ENCODE results near the gene AGPS. TPM values are rescaled to one million over a fixed set of nuclear protein-coding genes. Genes with fewer than 3 reads are reported as not detected.
"Not testable (repeated sequence)": the region's sequence is repeated elsewhere in the genome, so short reads cannot be mapped to it uniquely, and the experiment has no call there.

AGPS gene
- total RNA-seq, 1 experiment from 2014 or later, result 54.0 TPM

DNA sequence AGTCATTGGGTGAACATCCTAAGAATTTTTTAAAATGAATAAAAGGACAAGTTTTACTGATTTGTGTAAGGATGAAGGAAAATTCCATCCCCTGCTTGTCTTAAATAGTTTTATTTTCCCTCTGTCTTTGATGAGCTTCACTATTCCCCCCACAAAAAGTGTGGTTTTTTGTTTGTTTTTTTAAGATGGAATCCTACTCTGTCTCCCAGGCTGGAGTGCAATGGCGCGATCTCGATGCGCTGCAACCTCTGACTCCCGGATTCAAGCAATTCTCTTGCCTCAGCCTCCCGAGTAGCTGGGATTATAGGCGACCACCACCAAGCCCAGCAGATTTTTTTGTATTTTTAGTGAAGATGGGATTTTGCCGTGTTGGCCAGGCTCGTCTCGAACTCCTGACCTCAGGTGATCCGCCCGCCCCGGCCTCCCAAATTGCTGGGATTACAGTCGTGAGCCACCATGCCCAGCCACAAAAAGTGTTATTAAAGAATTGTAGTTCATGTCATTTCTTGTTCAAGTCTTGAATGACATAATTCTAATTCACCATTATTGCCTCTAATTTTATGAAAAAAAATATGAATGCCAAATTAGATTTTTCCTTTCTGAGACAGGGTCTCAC, 91.7 kb downstream of the AGPS start:
- DNase-seq, result no peak
- Histone ChIP-seq H3K4me3 (ENCODE audit: low read length) (no peak overlapping the region), H4K20me1 (ENCODE audit: insufficient read depth, low read depth, low read length) (no peaks in the 10 kb centered on the region)

DNA sequence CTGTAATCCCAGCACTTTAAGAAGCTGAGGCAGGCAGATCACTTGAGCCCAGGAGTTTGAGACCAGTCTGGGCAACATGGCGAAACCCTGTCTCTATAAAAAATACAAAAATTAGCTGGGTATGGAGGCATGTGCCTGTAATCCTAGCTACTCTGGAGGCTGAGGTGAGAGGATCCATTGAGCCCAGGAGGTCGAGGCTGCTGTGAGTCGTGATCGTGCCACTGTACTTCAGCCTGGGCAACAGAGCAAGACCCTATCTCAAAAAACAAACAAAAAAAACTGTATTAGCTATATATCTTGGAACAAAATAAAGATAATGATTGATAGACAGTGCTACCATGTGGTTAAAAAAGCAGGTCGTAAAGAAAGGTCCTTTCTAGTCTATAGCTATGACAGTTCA, 93.1 kb downstream of the AGPS start:
- not testable (repeated sequence) for DNase-seq; H3K36me3 ChIP-seq (ENCODE audit: insufficient read depth, low read length); H3K4me2 ChIP-seq (ENCODE audit: low read depth, low read length, poor library complexity, severe bottlenecking); H3K9me2 ChIP-seq (replicated peaks; ENCODE audit: insufficient read depth, low read length); H3K9ac ChIP-seq (ENCODE audit: low read length); H3K4me3 ChIP-seq (ENCODE audit: low read length); H3K27ac ChIP-seq (ENCODE audit: low read length); H3K79me2 ChIP-seq (ENCODE audit: low read length); H3K4me1 ChIP-seq (ENCODE audit: low read length); H4K20me1 ChIP-seq (ENCODE audit: insufficient read depth, low read depth, low read length); H2AFZ ChIP-seq (ENCODE audit: low read length); H3K27me3 ChIP-seq (ENCODE audit: low read length); H3K9me3 ChIP-seq (ENCODE audit: low read length)

More for the DNA sequence above, 91.7 kb downstream of the AGPS start:
- no peaks in the 10 kb centered on the region for H3K27me3 ChIP-seq (ENCODE audit: low read length)
- no peaks in the 10 kb centered on the region for H3K9me2 ChIP-seq (replicated peaks; ENCODE audit: insufficient read depth, low read length)
- no peaks in the 10 kb centered on the region for H3K4me1 ChIP-seq (ENCODE audit: low read length)
- H3K36me3 ChIP-seq (ENCODE audit: insufficient read depth, low read length), result peaks cover 9% of the 10 kb centered on the region
- no peak overlapping the region for H2AFZ ChIP-seq (ENCODE audit: low read length)
- H3K9ac ChIP-seq (ENCODE audit: low read length), result no peak overlapping the region
- H3K9me3 ChIP-seq (ENCODE audit: low read length), result no peaks in the 10 kb centered on the region
- peaks cover 3% of the 10 kb centered on the region for H3K79me2 ChIP-seq (ENCODE audit: low read length)
- H3K27ac ChIP-seq (ENCODE audit: low read length), result no peak overlapping the region
- no peak overlapping the region for H3K4me2 ChIP-seq (ENCODE audit: low read depth, low read length, poor library complexity, severe bottlenecking)

DNA sequence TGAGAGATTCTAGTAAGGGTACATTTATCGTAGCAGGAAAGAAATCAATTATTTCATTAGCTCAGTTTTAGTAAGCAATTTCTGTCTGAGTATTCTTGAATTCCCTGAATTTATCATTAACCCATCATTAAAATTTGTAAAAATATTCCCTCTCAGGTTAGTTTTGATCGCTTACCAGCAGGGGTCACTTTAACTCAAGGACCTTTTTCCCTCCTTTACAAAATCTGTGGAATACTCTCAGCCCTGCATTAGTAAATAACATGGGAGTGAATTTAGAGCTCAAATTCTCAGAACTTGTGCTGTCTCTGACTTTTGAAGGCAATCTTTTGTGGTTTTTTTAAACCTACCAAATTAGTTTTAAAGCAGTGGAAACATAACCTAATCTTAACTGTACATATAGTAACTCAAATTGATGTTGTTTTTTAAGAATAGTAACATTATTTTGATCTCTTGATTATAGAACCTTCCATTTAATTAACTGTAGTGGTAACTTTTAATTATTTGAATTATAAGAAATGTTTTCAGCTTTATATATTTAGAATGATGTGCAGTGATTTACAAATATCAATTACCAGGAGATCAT, 97.2 kb downstream of the AGPS start:
- Histone ChIP-seq H2AFZ (ENCODE audit: low read length) (no peak overlapping the region), H3K4me3 (ENCODE audit: low read length) (no peak overlapping the region), H3K9me3 (ENCODE audit: low read length) (no peaks in the 10 kb centered on the region), H3K27ac (ENCODE audit: low read length) (no peak overlapping the region), H3K36me3 (ENCODE audit: insufficient read depth, low read length) (peaks cover 4% of the 10 kb centered on the region; the same call in 1 of the 2 replicates), H3K4me1 (ENCODE audit: low read length) (no peaks in the 10 kb centered on the region), H3K9ac (ENCODE audit: low read length) (no peak overlapping the region), H3K27me3 (ENCODE audit: low read length) (no peaks in the 10 kb centered on the region), H3K9me2 (replicated peaks; ENCODE audit: insufficient read depth, low read length) (no peaks in the 10 kb centered on the region), H3K4me2 (ENCODE audit: low read depth, low read length, poor library complexity, severe bottlenecking) (no peak overlapping the region), H3K79me2 (ENCODE audit: low read length) (peaks cover 11% of the 10 kb centered on the region; the same call in 1 of the 2 replicates), H4K20me1 (ENCODE audit: insufficient read depth, low read depth, low read length) (no peaks in the 10 kb centered on the region)
- DNase-seq, result peak; percentile 46

DNA sequence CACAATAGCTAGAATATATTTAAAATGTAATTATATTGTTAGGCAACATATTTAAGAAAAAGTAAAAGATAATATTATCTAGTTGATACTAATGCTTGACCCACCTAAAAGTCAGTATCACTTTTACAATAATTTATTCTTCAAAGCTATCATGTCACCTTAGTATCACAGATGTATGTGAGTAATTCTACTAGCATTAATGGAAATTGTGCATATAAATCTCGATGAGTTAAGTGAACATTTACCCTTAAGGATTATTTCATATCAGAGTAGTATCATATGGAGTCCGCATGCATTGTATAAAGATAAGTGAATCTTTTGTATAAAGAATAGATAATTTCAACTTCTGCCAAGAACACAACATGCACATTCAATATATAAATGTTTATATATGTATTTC, 103.4 kb downstream of the AGPS start:
- Histone ChIP-seq H3K4me1 (ENCODE audit: low read length) (no peaks in the 10 kb centered on the region), H3K79me2 (ENCODE audit: low read length) (peaks cover 25% of the 10 kb centered on the region), H3K4me2 (ENCODE audit: low read depth, low read length, poor library complexity, severe bottlenecking) (no peak overlapping the region), H3K9me3 (ENCODE audit: low read length) (no peaks in the 10 kb centered on the region), H3K9me2 (replicated peaks; ENCODE audit: insufficient read depth, low read length) (no peaks in the 10 kb centered on the region), H3K27ac (ENCODE audit: low read length) (no peak overlapping the region), H3K4me3 (ENCODE audit: low read length) (no peak overlapping the region), H3K27me3 (ENCODE audit: low read length) (no peaks in the 10 kb centered on the region), H2AFZ (ENCODE audit: low read length) (no peak overlapping the region), H3K36me3 (ENCODE audit: insufficient read depth, low read length) (peaks cover 10% of the 10 kb centered on the region; the same call in 1 of the 2 replicates), H4K20me1 (ENCODE audit: insufficient read depth, low read depth, low read length) (no peaks in the 10 kb centered on the region), H3K9ac (ENCODE audit: low read length) (no peak overlapping the region)
- no peak for DNase-seq

DNA sequence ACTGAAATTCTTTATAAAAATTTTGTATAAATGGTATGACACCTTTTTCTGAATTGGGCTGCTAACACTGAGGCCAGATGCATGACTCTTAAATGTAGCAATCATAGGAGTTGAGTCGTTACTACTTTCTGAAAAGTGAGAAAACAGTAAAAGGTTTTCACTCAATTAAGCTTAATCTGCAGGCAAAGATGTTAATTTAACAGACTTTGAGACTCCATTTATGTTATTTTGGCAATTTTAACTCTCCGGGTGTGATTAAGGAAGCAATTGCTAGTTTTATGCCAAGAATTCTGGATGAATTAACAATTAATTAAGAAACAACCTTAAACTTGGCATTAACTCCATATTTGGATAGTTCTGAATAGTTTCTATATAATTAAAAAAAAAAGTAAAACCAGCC, 104.3 kb downstream of the AGPS start:
- Histone ChIP-seq H4K20me1 (ENCODE audit: insufficient read depth, low read depth, low read length) (no peaks in the 10 kb centered on the region), H3K79me2 (ENCODE audit: low read length) (peaks cover 29% of the 10 kb centered on the region), H3K4me3 (ENCODE audit: low read length) (no peak overlapping the region), H3K27me3 (ENCODE audit: low read length) (no peaks in the 10 kb centered on the region), H3K4me2 (ENCODE audit: low read depth, low read length, poor library complexity, severe bottlenecking) (no peak overlapping the region), H3K9ac (ENCODE audit: low read length) (no peak overlapping the region), H3K9me2 (replicated peaks; ENCODE audit: insufficient read depth, low read length) (no peaks in the 10 kb centered on the region), H2AFZ (ENCODE audit: low read length) (no peak overlapping the region), H3K27ac (ENCODE audit: low read length) (no peak overlapping the region), H3K9me3 (ENCODE audit: low read length) (no peaks in the 10 kb centered on the region), H3K36me3 (ENCODE audit: insufficient read depth, low read length) (peaks cover 10% of the 10 kb centered on the region; the same call in 1 of the 2 replicates), H3K4me1 (ENCODE audit: low read length) (no peaks in the 10 kb centered on the region)
- no peak for DNase-seq

DNA sequence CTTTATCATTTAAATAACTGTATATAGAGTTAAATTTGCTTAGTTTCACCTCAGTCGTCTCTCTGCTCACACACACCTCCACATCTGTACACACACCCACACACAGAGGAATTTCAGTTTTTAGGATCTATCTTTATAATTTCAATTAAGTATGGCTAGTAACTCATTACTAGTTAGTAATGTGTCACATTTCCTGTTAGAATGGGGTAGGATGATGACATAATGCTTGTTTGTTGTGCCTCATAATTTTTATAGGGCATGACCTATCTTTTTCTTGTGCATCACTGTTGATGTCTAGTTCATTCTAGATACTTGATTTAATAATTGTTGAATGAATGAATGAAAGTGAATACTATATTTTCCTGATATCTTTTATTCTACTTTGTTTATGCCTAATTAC, 108.6 kb downstream of the AGPS start:
- Histone ChIP-seq H3K79me2 (ENCODE audit: low read length) (peaks cover 35% of the 10 kb centered on the region), H3K9me2 (replicated peaks; ENCODE audit: insufficient read depth, low read length) (no peaks in the 10 kb centered on the region), H3K4me3 (ENCODE audit: low read length) (no peak overlapping the region), H3K27ac (ENCODE audit: low read length) (no peak overlapping the region), H3K36me3 (ENCODE audit: insufficient read depth, low read length) (peaks cover 5% of the 10 kb centered on the region; the same call in 1 of the 2 replicates), H3K9me3 (ENCODE audit: low read length) (no peaks in the 10 kb centered on the region), H3K27me3 (ENCODE audit: low read length) (no peaks in the 10 kb centered on the region), H3K9ac (ENCODE audit: low read length) (no peak overlapping the region), H2AFZ (ENCODE audit: low read length) (no peak overlapping the region), H4K20me1 (ENCODE audit: insufficient read depth, low read depth, low read length) (no peaks in the 10 kb centered on the region), H3K4me1 (ENCODE audit: low read length) (no peaks in the 10 kb centered on the region), H3K4me2 (ENCODE audit: low read depth, low read length, poor library complexity, severe bottlenecking) (no peak overlapping the region)
- no peak for DNase-seq

DNA sequence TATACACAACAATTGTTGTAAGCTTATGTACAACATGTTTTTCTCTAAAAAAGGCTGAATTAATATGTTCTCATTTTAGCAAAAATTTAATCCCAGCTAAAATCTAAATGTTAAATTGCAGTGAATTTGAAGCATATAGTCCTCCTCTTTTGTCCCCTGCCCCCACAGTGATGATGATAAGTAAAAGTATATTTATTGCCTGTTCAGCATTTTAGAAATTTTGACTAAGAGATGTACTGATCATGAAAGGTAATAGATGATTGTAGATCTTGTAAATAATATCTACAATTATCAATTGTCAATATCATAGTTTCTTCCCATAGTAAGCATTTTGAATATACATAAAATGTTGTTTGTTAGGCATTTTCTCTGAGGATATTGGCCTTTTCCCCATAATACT, 113.9 kb downstream of the AGPS start:
- Histone ChIP-seq H3K4me2 (ENCODE audit: low read depth, low read length, poor library complexity, severe bottlenecking) (no peak overlapping the region), H3K4me3 (ENCODE audit: low read length) (no peak overlapping the region), H3K27ac (ENCODE audit: low read length) (no peak overlapping the region), H3K9me3 (ENCODE audit: low read length) (no peaks in the 10 kb centered on the region), H4K20me1 (ENCODE audit: insufficient read depth, low read depth, low read length) (no peaks in the 10 kb centered on the region), H3K79me2 (ENCODE audit: low read length) (peaks cover 23% of the 10 kb centered on the region; the same call in 1 of the 2 replicates), H2AFZ (ENCODE audit: low read length) (no peak overlapping the region), H3K9ac (ENCODE audit: low read length) (no peak overlapping the region), H3K9me2 (replicated peaks; ENCODE audit: insufficient read depth, low read length) (no peaks in the 10 kb centered on the region), H3K27me3 (ENCODE audit: low read length) (no peaks in the 10 kb centered on the region), H3K36me3 (ENCODE audit: insufficient read depth, low read length) (peaks cover 6% of the 10 kb centered on the region; the same call in 1 of the 2 replicates), H3K4me1 (ENCODE audit: low read length) (no peaks in the 10 kb centered on the region)
- DNase-seq, result no peak

DNA sequence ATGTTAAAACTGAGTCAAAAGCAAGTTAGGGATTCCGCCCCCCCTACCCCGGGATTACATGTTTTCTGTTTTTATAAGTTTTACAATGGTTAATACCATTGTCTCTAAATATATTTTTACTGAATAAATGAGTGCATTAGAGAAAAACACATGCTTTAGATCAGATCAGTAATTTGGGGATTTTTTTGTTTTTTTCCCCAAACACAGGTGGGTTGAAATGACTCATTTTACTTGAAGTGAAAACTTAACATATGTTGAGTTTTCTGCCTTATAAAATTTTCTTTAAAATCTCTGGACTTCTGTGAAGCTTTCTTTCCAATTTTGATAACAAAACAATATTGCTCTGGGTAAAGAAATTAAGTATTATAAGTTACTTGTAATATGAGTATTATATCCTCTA, 114.4 kb downstream of the AGPS start:
- Histone ChIP-seq H3K36me3 (ENCODE audit: insufficient read depth, low read length) (peaks cover 6% of the 10 kb centered on the region; the same call in 1 of the 2 replicates), H3K79me2 (ENCODE audit: low read length) (peaks cover 23% of the 10 kb centered on the region; the same call in 1 of the 2 replicates), H3K4me3 (ENCODE audit: low read length) (no peak overlapping the region), H3K9me2 (replicated peaks; ENCODE audit: insufficient read depth, low read length) (no peaks in the 10 kb centered on the region), H3K27me3 (ENCODE audit: low read length) (no peaks in the 10 kb centered on the region), H3K27ac (ENCODE audit: low read length) (no peak overlapping the region), H2AFZ (ENCODE audit: low read length) (no peak overlapping the region), H3K9me3 (ENCODE audit: low read length) (no peaks in the 10 kb centered on the region), H3K4me1 (ENCODE audit: low read length) (no peaks in the 10 kb centered on the region), H3K9ac (ENCODE audit: low read length) (no peak overlapping the region), H4K20me1 (ENCODE audit: insufficient read depth, low read depth, low read length) (no peaks in the 10 kb centered on the region), H3K4me2 (ENCODE audit: low read depth, low read length, poor library complexity, severe bottlenecking) (no peak overlapping the region)
- no peak for DNase-seq
